ENCODE results near the gene POU2AF1.
"Not testable (repeated sequence)": the region's sequence is repeated elsewhere in the genome, so short reads cannot be mapped to it uniquely, and the experiment has no call there.

POU2AF1 gene

DNA sequence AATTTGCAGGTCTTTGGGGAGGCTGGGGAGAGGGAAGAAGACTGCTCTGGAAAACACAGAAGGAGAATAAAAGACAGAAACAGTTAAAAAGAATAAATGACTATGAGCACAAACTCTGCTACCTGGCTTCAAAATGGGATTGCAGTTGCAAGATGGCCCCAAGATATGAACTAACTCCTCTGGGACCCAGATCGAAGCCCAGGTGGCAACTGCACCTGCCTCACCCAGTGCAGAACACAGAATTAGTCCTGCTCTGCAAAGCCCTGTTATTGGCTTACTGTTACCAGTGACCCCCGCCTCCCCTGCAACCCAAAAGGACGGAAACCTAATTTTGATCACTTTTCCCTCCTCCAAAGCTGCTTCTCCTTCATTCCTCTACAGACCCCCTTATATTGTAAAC, 35.9 kb upstream of the POU2AF1 start:
- Mint-ChIP-seq H3K27me3 (no peaks in the 10 kb centered on the region), H3K4me1 (ENCODE audit: low read depth) (peaks cover 54% of the 10 kb centered on the region), H3K27ac (no peak overlapping the region), H3K9me3 (no peaks in the 10 kb centered on the region), H3K36me3 (ENCODE audit: low read depth) (no peaks in the 10 kb centered on the region), H3K4me3 (no peak overlapping the region)
- DNase-seq = no peak

DNA sequence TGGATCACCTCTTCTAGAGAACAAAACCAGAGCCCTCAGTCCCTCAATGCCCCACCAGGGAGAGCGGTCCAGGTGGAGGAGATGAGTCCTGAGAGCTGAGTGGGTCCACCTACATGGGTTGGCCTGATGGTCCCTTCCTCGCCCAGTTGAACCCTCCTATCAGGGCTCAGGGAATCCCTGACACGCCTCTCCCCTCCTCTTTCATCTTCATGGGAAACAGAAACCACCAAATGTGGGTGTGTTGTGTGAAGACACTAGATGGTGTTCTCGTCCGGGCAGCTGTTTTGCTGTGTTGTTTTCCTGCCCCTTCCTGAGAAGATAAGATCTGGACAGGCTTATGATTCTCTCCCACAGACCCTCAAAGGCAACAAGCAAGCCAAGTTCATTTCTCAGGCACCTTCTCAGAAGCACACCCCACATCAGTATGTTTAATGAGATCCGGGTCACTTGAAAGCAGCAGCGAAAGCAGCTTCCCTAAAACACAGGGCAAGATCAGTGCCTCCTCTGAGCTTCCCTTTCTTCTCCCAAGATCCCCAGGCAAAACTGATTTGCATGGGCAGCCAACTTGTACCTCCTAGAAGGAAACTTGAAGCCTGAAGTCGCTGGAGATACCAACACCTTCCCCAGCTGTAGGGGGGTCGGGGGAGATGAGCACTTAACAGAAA, 35.3 kb upstream of the POU2AF1 start:
- Mint-ChIP-seq H3K9me3 (no peaks in the 10 kb centered on the region), H3K27ac (peak overlapping the region; percentile 82), H3K4me1 (ENCODE audit: low read depth) (peaks cover 57% of the 10 kb centered on the region), H3K4me3 (peak overlapping the region; percentile 35), H3K27me3 (no peaks in the 10 kb centered on the region), H3K36me3 (ENCODE audit: low read depth) (no peaks in the 10 kb centered on the region)
- no peak for DNase-seq

DNA sequence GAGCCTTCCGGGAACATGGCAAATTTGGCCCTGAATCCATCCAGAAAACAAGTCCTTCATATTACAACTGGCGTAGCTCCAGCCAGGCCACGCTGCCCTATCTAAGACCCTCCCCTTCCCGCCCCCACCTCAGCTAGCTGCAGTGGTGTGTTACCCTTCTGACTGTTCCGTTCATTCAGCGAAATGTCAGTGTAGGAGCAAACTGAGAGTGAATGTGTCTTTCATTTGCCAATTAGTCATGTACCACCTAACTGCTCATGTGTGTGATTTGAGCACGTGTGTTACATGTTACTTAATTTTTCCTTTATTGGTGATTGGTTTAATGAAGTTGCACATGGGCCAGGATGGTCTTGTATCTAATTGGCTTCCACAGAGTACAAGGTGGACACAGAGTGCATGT, 34.8 kb upstream of the POU2AF1 start:
- H3K36me3 Mint-ChIP-seq (ENCODE audit: low read depth) = no peaks in the 10 kb centered on the region
- H3K4me3 Mint-ChIP-seq = no peak overlapping the region
- H3K27ac Mint-ChIP-seq = peak overlapping the region; percentile 82
- peaks cover under 1% of the 10 kb centered on the region for H3K9me3 Mint-ChIP-seq
- H3K27me3 Mint-ChIP-seq = no peaks in the 10 kb centered on the region
- DNase-seq = peak; percentile 56
- peaks cover 62% of the 10 kb centered on the region for H3K4me1 Mint-ChIP-seq (ENCODE audit: low read depth)

GRCh38 chr11:111412293-111412692, 33.2 kb upstream of the POU2AF1 start:
- Mint-ChIP-seq H3K27ac (peak overlapping the region; percentile 23), H3K27me3 (no peaks in the 10 kb centered on the region), H3K9me3 (peaks cover 3% of the 10 kb centered on the region), H3K4me1 (ENCODE audit: low read depth) (peaks cover 57% of the 10 kb centered on the region), H3K36me3 (ENCODE audit: low read depth) (no peaks in the 10 kb centered on the region), H3K4me3 (no peak overlapping the region)
- no peak for DNase-seq

- no peak for DNase-seq
- no peak overlapping the region for H3K4me3 Mint-ChIP-seq
- H3K27me3 Mint-ChIP-seq = no peaks in the 10 kb centered on the region
- H3K27ac Mint-ChIP-seq = no peak overlapping the region
- H3K9me3 Mint-ChIP-seq = peaks cover 3% of the 10 kb centered on the region
- H3K4me1 Mint-ChIP-seq (ENCODE audit: low read depth) = peaks cover 48% of the 10 kb centered on the region
- H3K36me3 Mint-ChIP-seq (ENCODE audit: low read depth) = no peaks in the 10 kb centered on the region
Measured at GRCh38 chr11:111411456-111411855, 32.4 kb upstream of the POU2AF1 start.

- Mint-ChIP-seq H3K4me3 (no peak overlapping the region), H3K36me3 (ENCODE audit: low read depth) (no peaks in the 10 kb centered on the region), H3K27me3 (no peaks in the 10 kb centered on the region), H3K4me1 (ENCODE audit: low read depth) (peaks cover 45% of the 10 kb centered on the region), H3K27ac (no peak overlapping the region), H3K9me3 (peaks cover 3% of the 10 kb centered on the region)
- no peak for DNase-seq
Measured at GRCh38 chr11:111410951-111411350, 31.9 kb upstream of the POU2AF1 start.

DNA sequence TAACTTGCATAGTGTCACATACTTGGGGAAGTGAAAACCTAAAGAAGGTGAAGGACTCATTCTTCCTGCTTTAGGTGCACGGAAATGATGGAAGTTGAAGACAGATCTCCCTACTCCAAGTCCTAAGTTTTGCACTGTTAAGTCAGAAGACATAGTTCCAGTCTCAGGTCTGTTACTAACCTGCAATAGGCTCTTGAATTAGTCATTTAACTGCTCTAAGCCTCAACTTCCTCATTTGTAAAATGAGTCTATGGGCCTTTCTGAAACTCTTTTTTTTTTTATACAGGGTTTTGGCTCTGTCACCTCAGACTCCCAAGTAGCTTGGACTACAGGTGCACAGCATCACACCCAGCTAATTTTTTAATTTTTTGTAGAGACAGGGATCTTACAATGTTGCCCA, 30.8 kb upstream of the POU2AF1 start:
- H3K9me3 Mint-ChIP-seq = peaks cover 3% of the 10 kb centered on the region
- H3K27me3 Mint-ChIP-seq = no peaks in the 10 kb centered on the region
- H3K36me3 Mint-ChIP-seq (ENCODE audit: low read depth) = no peaks in the 10 kb centered on the region
- H3K27ac Mint-ChIP-seq = no peak overlapping the region
- no peak overlapping the region for H3K4me3 Mint-ChIP-seq
- no peak for DNase-seq
- peaks cover 39% of the 10 kb centered on the region for H3K4me1 Mint-ChIP-seq (ENCODE audit: low read depth)

DNA sequence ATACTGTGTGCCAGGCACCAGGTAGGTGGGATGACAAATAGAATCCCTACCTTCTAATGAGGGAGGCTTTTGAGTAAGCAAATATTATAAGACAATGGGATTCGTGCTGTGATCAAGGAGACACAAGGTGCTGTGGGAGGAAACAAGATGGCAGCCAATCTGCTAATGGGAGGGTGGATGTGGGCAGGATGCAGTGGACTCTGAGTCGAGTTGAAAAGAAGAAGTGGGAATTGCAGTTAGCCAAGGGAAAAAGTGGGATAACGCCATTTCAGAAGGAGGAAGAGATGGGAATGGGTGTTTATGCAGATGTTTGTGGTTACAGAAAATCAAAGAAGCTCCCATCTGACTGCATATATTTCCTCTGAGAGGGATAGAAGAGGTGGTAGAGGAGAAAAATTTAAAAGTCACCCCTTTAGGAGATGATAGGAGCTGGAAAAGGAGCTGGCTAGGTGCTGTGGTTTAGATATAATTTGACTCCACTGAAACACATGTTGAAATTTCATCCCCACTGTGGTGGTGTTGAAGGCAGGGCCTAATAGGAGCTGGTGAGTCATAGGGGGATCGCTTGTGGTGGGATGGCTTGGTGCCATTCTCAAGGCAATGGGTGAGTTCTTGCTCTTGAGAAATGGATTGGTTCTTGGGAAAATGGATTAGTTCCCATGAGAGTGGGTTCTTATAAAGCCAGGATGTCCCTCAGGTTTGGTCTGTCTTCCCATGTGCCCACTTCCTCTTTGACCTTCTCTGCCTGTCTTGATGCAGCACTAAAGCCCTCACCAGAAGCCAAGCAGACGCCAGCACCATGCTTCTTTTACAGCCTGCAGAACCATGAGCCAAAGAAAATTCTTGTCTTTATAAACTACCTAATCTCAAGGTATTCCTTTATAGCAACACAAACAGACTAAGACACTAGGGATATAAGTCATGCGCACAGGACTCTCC, 30.0 kb upstream of the POU2AF1 start:
- H3K4me1 Mint-ChIP-seq (ENCODE audit: low read depth) = peaks cover 31% of the 10 kb centered on the region
- no peak overlapping the region for H3K27ac Mint-ChIP-seq
- peaks cover 10% of the 10 kb centered on the region for H3K9me3 Mint-ChIP-seq
- no peak overlapping the region for H3K4me3 Mint-ChIP-seq
- DNase-seq = no peak
- H3K27me3 Mint-ChIP-seq = no peaks in the 10 kb centered on the region
- H3K36me3 Mint-ChIP-seq (ENCODE audit: low read depth) = no peaks in the 10 kb centered on the region

DNA sequence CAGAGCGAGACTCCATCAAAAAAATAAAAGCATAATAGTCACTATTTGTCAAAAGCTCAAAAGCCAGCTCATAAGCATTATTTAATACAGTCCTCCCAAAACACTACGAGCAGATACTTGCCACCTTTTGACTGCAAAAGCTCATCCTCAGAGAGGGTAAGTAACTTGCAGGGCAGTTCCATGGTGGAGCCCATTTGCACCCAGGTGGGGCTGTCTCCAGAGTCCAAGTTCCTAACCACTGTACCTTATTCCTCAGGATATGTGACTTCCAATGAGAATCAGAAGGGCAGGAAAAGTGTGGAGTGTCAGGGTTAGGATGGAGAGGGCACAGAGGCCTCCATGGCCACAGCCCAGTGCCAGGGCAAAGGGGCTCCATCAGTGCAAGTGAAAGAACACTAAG, 28.6 kb upstream of the POU2AF1 start:
- peaks cover 20% of the 10 kb centered on the region for H3K9me3 Mint-ChIP-seq
- peaks cover 17% of the 10 kb centered on the region for H3K4me1 Mint-ChIP-seq (ENCODE audit: low read depth)
- no peak for DNase-seq
- no peaks in the 10 kb centered on the region for H3K36me3 Mint-ChIP-seq (ENCODE audit: low read depth)
- no peak overlapping the region for H3K27ac Mint-ChIP-seq
- no peak overlapping the region for H3K4me3 Mint-ChIP-seq
- no peaks in the 10 kb centered on the region for H3K27me3 Mint-ChIP-seq

GRCh38 chr11:111406589-111406988, 27.5 kb upstream of the POU2AF1 start:
- Mint-ChIP-seq H3K36me3 (ENCODE audit: low read depth) (no peaks in the 10 kb centered on the region), H3K27me3 (no peaks in the 10 kb centered on the region), H3K4me1 (ENCODE audit: low read depth) (peaks cover 11% of the 10 kb centered on the region), H3K4me3 (no peak overlapping the region), H3K9me3 (peaks cover 20% of the 10 kb centered on the region), H3K27ac (no peak overlapping the region)
- DNase-seq = no peak

GRCh38 chr11:111406091-111406490, 27.0 kb upstream of the POU2AF1 start:
- Mint-ChIP-seq H3K9me3 (peaks cover 20% of the 10 kb centered on the region), H3K27me3 (no peaks in the 10 kb centered on the region)
- no peak for DNase-seq

GRCh38 chr11:111405551-111405950, 26.5 kb upstream of the POU2AF1 start:
- Mint-ChIP-seq H3K36me3 (ENCODE audit: low read depth) (no peaks in the 10 kb centered on the region), H3K27me3 (no peaks in the 10 kb centered on the region), H3K27ac (no peak overlapping the region), H3K4me1 (ENCODE audit: low read depth) (peaks cover 11% of the 10 kb centered on the region), H3K4me3 (no peak overlapping the region), H3K9me3 (peaks cover 20% of the 10 kb centered on the region)
- no peak for DNase-seq

More at GRCh38 chr11:111406091-111406490, 27.0 kb upstream of the POU2AF1 start:
- Mint-ChIP-seq H3K36me3 (ENCODE audit: low read depth) (no peaks in the 10 kb centered on the region), H3K4me1 (ENCODE audit: low read depth) (peaks cover 11% of the 10 kb centered on the region), H3K4me3 (no peak overlapping the region), H3K27ac (no peak overlapping the region)

- no peaks in the 10 kb centered on the region for H3K36me3 Mint-ChIP-seq (ENCODE audit: low read depth)
- H3K27ac Mint-ChIP-seq = no peak overlapping the region
- no peak for DNase-seq
- no peak overlapping the region for H3K4me3 Mint-ChIP-seq
- peaks cover 17% of the 10 kb centered on the region for H3K9me3 Mint-ChIP-seq
- H3K4me1 Mint-ChIP-seq (ENCODE audit: low read depth) = peaks cover 8% of the 10 kb centered on the region
- H3K27me3 Mint-ChIP-seq = no peaks in the 10 kb centered on the region
Measured at GRCh38 chr11:111403051-111403726, 24.1 kb upstream of the POU2AF1 start.

DNA sequence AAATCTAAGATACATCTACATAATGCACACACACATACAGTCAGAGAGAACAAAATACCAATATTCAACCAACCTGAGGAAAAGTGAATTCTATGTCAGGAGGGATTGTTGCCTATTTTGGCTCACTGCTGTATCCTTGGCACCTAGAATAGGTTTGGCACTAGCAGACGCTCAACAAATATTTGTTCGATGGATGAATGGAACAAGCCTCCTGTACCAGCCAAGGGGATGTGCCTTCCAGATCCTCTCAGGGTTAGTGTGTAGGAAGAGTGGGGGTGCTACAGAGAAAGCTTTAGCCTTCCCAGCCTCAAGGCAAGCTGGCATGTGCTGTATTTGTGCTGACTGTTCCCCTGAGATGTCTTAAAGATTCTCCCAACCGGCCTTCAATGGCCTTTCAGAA, 23.3 kb upstream of the POU2AF1 start:
- DNase-seq = no peak
- Mint-ChIP-seq H3K27ac (no peak overlapping the region), H3K4me3 (no peak overlapping the region), H3K4me1 (ENCODE audit: low read depth) (peaks cover 8% of the 10 kb centered on the region), H3K9me3 (peaks cover 17% of the 10 kb centered on the region), H3K36me3 (ENCODE audit: low read depth) (no peaks in the 10 kb centered on the region), H3K27me3 (no peaks in the 10 kb centered on the region)

DNA sequence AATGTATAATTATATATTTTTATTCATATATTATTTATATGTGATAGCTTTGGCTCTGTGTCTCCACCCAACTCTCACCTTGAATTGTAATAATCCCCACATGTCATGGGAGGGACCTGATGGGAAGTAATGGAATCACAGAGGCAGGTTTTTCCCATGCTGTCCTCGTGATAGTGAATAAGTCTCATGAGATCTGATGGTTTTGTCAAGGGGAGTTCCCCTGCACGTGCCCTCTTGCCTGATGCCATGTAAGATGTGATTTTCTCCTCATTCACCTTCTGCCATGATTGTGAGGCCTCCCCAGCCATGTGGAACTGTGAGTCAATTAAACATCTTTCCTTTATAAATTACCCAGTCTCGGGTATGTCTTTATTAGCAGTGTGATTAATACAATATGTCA, 22.9 kb upstream of the POU2AF1 start:
- H3K4me3 Mint-ChIP-seq; DNase-seq; H3K27me3 Mint-ChIP-seq; H3K27ac Mint-ChIP-seq; H3K4me1 Mint-ChIP-seq (ENCODE audit: low read depth); H3K36me3 Mint-ChIP-seq (ENCODE audit: low read depth): not testable (repeated sequence)
- H3K9me3 Mint-ChIP-seq = peaks cover 17% of the 10 kb centered on the region

Data from activated T-cell treated with anti-CD3 and anti-CD28 coated beads, Interleukin-2, amount 50 U/mL, for 24 hours (primary cell).